Activated T-cell treated with anti-CD3 and anti-CD28 coated beads, Interleukin-2, amount 50 U/mL, for 72 hours (primary cell): ENCODE data around the gene ACTMAP. TPM values are rescaled to one million over a fixed set of nuclear protein-coding genes. Genes with fewer than 3 reads are reported as not detected.
A peak's percentile ranks its signal among the peaks of the same experiment; 100 is the strongest.
"Not testable (repeated sequence)": the region's sequence is repeated elsewhere in the genome, so short reads cannot be mapped to it uniquely, and the experiment has no call there.

ENCODE experiments used
- ATAC-seq, 2 donors: fragments of 150-1000 bp; cut with Tn5 transposase; replicated peaks in 1 of 2; 2 replicates each; pipeline ENCODE4 v1.10.0; 2021; ENCODE audit warnings: moderate library complexity in 2 of 2, mild to moderate bottlenecking in 1 of 2
- DNase-seq, 2 donors: peaks; one replicate each; pipeline ENCODE4 v3.0.0; 2021 to 2022; ENCODE audit warnings: mixed read lengths in 1 of 2
- H3K27ac Mint-ChIP-seq: one replicate; pipeline ENCODE4 v1.8.0; 2022; ENCODE audit warnings: mild to moderate bottlenecking, moderate library complexity, mixed read lengths
- H3K27me3 Mint-ChIP-seq: one replicate; pipeline ENCODE4 v1.8.0; 2022; ENCODE audit warnings: low read depth, mixed read lengths
- H3K36me3 Mint-ChIP-seq, 2 donors: one replicate each; pipeline ENCODE4 v1.8.0; 2022; ENCODE audit warnings: mixed read lengths in 2 of 2, mild to moderate bottlenecking in 1 of 2; ENCODE audit not compliant: insufficient read depth in 2 of 2
- H3K4me1 Mint-ChIP-seq: one replicate; pipeline ENCODE4 v1.8.0; 2022; ENCODE audit warnings: low read depth, mixed read lengths
- H3K4me3 Mint-ChIP-seq, 2 donors: one replicate each; pipeline ENCODE4 v1.8.0; 2022; ENCODE audit warnings: mild to moderate bottlenecking in 2 of 2, mixed read lengths in 2 of 2, moderate library complexity in 2 of 2
- H3K9me3 Mint-ChIP-seq, 2 donors: one replicate each; pipeline ENCODE4 v1.8.0; 2022; ENCODE audit warnings: mixed read lengths in 2 of 2
- total RNA-seq, 2 donors: library from RNA; stranded (reverse); gene quantifications; one replicate each; pipeline ENCODE4 v1.2.3, GENCODE V29; 2022

ACTMAP gene
- total RNA-seq, 2 donors from 2014 or later = 32.8 to 45.1 TPM

DNA sequence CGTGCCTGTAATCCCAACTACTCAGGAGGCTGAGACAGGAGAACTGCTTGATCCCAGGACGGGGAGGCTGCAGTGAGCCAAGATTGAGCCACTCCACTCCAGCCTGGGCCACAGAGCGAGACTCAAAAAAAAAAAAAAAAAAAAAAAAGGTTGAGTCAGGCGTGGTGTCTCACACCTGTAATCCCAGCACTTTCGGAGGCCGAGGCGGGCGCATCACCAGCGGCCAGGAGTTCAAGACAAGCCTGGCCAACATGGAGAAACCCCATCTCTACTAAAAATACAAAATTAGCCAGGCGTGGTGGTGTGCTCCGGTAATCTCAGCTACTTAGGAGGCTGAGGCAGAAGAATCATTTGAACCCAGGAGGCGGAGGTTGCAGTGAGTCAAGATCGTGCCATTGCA, 16.1 kb upstream of the ACTMAP start:
- H3K4me1 Mint-ChIP-seq = peaks cover 45% of the 10 kb centered on the region
- H3K36me3 Mint-ChIP-seq = peaks cover 22 to 41% of the 10 kb centered on the region in 2 donors
- not testable (repeated sequence) for DNase-seq, H3K9me3 Mint-ChIP-seq, H3K4me3 Mint-ChIP-seq, H3K27me3 Mint-ChIP-seq, H3K27ac Mint-ChIP-seq, ATAC-seq

DNA sequence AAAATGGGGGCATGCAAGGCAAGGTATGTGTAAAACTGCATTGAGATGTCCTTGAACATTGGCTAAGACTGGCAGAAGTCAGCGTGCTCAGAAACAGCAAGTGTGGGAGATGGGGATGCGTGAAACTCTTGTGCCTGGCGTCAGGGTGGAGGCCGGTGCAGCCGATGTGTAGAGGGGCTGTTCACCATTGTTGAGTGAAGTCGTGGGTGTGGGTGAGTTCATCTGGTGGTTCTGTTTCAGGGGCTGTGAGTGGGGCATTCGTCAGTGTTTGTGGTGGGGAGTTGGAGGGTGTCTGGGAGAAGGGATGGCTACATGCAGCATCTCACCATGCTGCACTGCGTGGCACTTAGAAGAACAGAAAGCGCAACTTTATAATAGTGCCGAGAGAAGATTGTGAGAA, 13.7 kb upstream of the ACTMAP start:
- Mint-ChIP-seq H3K27me3 (no peaks in the 10 kb centered on the region), H3K27ac (peak overlapping the region; percentile 15), H3K36me3 (peaks cover 25 to 51% of the 10 kb centered on the region in 2 donors), H3K4me1 (peaks cover 66% of the 10 kb centered on the region), H3K4me3 (peak overlapping the region; percentile 16 to 28), H3K9me3 (no peaks in the 10 kb centered on the region)
- peak in 1 of 2 donors; percentile 36 for DNase-seq
- peak; percentile 55 to 68 for ATAC-seq

DNA sequence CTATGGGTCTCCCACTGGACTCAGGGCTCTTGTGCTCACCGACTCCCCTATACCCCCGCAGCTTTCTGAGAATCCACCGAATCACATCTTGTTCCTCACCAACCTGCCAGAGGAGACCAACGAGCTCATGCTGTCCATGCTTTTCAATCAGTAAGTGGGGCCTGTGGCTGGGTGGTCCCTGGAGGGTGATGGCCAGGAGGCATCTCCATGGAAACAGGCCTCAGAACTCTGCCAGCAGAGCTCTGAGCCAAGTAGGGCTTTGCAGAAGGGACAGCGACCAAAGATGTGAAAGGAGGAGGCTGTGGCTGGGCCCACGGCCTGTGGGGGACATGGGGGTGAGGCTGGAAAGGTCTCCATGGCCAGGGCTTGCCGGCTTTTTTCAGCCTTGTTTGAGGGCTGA, 13.2 kb upstream of the ACTMAP start:
- H3K4me1 Mint-ChIP-seq = peaks cover 62% of the 10 kb centered on the region
- H3K27ac Mint-ChIP-seq = peak overlapping the region; percentile 11

DNA sequence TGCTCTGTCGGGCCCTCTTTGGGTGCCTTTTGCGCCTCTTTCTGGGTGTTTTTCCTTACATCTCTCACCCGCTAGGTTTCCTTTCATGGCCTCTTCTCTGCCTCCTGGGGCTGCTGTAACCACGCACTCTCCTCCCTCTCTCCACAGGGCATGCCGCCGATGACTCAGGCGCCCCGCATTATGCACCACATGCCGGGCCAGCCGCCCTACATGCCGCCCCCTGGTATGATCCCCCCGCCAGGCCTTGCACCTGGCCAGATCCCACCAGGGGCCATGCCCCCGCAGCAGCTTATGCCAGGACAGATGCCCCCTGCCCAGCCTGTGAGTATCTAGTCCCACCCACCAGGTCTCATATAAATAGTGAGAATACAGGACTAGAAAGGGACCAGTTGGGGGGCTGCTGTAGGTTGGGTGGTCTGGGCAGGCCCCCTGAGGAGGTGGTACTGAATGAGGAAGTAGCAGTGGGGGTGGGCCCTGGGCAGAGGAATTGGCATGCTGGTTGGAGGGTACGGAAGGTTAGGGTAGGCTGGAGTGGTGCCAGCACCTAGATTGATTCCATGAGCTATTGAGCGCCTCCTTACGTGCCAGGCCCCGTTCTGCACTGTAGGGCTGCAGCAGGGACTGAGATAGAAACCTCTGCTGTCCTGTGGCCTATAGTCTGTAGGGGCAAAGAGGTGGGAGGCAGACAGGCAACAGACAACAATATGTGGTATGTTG, 12.6 kb upstream of the ACTMAP start:
- H3K4me1 Mint-ChIP-seq = peaks cover 62% of the 10 kb centered on the region
- H3K4me3 Mint-ChIP-seq = peak overlapping the region; percentile 5 to 53
- H3K27me3 Mint-ChIP-seq = no peaks in the 10 kb centered on the region
- peak overlapping the region; percentile 38 for H3K27ac Mint-ChIP-seq
- peaks cover 29 to 57% of the 10 kb centered on the region in 2 donors for H3K36me3 Mint-ChIP-seq
- no peaks in the 10 kb centered on the region for H3K9me3 Mint-ChIP-seq
- DNase-seq (no peak), ATAC-seq (peak; percentile 50 to 58)

More for the DNA sequence above, 13.2 kb upstream of the ACTMAP start:
- no peak for ATAC-seq
- DNase-seq = no peak
- Mint-ChIP-seq H3K36me3 (peaks cover 25 to 53% of the 10 kb centered on the region in 2 donors), H3K4me3 (peak overlapping the region in 1 of 2 donors; percentile 16), H3K27me3 (no peaks in the 10 kb centered on the region), H3K9me3 (no peaks in the 10 kb centered on the region)

DNA sequence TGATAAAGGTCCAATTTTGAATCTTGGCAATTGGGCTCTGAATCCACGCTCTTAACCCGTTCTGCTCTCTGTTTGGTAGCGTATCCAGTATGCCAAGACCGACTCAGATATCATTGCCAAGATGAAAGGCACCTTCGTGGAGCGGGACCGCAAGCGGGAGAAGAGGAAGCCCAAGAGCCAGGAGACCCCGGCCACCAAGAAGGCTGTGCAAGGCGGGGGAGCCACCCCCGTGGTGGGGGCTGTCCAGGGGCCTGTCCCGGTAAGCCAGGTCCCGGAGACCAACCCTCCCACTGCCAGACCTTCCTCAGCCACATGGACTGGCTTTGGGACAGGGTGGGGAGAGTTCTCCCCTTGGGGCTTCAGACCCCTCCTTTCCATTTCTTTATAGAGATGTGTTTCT, 9.1 kb upstream of the ACTMAP start:
- ATAC-seq (no peak), DNase-seq (no peak)
- H3K27me3 Mint-ChIP-seq = no peaks in the 10 kb centered on the region
- H3K27ac Mint-ChIP-seq = no peak overlapping the region
- H3K4me1 Mint-ChIP-seq = peaks cover 82% of the 10 kb centered on the region
- H3K9me3 Mint-ChIP-seq = no peaks in the 10 kb centered on the region
- H3K36me3 Mint-ChIP-seq = peaks cover 39 to 59% of the 10 kb centered on the region in 2 donors
- no peak overlapping the region for H3K4me3 Mint-ChIP-seq

DNA sequence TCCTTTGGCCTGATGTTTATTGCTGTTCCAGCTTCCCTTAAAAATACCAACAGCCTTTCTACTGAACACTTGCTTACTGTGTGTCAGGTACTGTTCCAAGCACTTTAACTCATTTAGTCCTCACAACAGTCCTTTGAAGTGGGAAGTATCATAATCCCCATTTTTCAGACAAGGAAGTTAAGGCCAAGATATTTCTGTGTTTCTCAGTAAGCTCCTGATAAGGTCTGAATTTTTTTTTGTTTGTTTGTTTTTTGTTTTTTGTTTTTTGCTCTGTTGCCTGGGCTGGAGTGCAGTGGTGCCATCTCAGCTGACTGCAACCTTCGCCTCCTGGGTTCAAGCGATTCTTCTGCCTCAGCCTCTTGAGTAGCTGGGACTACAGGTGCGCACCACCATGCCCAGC, 8.2 kb upstream of the ACTMAP start:
- H3K27ac Mint-ChIP-seq = no peak overlapping the region
- no peaks in the 10 kb centered on the region for H3K9me3 Mint-ChIP-seq
- no peak overlapping the region for H3K4me3 Mint-ChIP-seq
- DNase-seq (no peak), ATAC-seq (no peak)
- peaks cover 35 to 52% of the 10 kb centered on the region in 2 donors for H3K36me3 Mint-ChIP-seq
- peaks cover 80% of the 10 kb centered on the region for H3K4me1 Mint-ChIP-seq
- no peaks in the 10 kb centered on the region for H3K27me3 Mint-ChIP-seq

DNA sequence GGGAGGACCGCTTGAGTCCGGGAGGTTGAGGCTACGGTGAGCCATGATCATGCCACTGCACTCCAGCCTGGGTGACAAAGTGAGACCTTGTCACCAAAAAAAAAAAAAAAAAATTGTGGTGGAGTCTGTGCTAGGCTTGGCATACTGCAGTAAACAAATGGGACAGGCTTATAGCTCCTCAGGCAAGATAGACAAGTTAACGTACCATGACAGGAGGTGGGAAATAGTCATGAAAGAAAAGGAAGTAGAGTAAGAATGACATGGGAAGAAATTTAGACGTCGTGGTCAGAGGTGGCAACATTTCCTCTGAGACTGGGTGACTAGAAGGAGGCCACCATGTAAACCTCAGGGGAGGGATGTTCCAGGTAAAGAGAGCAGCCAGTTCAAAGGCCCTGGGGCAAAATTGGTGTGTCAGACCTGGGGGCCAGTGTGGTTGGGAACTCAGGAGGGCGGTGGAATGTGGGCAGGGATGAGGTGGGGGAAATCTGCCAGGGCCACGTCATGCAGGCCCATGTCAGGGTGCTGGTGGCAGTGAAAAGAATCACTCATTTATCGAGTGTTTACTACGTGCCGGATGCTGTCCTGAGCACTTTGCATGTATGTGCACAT, 6.3 kb upstream of the ACTMAP start:
- Mint-ChIP-seq H3K4me3 (peak overlapping the region; percentile 59 to 83), H3K27me3 (no peaks in the 10 kb centered on the region), H3K4me1 (peaks cover 73% of the 10 kb centered on the region), H3K9me3 (no peaks in the 10 kb centered on the region), H3K36me3 (peaks cover 33 to 49% of the 10 kb centered on the region in 2 donors), H3K27ac (peak overlapping the region; percentile 54)
- DNase-seq (peak; percentile 58 to 63), ATAC-seq (peak; percentile 58)

DNA sequence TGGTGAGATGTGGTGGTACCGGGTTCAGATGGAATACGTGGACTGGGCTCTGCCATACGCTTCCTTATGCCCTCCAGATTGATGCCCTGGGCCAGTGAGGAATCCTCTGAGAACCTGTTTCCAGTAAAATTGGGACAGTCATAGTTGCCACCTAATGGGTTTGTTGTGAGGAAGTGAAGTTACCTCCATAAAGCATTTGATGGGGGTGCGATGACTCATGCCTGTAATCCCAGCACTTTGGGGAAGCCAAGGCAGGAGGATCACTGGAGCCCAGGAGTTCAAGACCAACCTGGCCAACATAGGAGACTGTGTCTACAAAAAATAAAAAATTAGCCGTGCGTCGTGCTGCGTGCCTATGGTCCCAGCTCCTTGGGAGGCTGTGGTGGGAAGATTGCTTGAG, 5.5 kb upstream of the ACTMAP start:
- Mint-ChIP-seq H3K9me3 (no peaks in the 10 kb centered on the region), H3K27me3 (no peaks in the 10 kb centered on the region), H3K4me3 (peak overlapping the region; percentile 59 to 83), H3K36me3 (peaks cover 33 to 48% of the 10 kb centered on the region in 2 donors), H3K4me1 (peaks cover 66% of the 10 kb centered on the region), H3K27ac (peak overlapping the region; percentile 54)
- DNase-seq (no peak), ATAC-seq (no peak)

DNA sequence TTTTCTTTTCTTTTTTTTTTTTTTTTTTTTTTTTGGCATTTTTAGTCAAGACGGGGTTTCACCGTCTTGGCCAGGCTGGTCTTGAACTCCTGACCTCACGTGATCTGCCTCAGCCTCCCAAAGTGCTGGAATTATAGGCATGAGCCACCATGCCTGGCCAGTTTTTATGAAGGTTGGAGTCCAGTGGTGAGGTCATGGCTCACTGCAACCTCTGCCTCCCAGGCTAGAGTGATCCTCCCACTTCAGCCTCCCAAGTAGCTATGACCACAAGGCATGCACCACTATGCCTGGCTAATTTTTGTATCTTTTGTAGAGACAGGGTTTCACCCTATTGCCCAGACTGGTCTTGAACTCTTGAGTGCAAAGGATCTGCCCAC, 5.0 kb upstream of the ACTMAP start:
- no peaks in the 10 kb centered on the region for H3K27me3 Mint-ChIP-seq
- H3K4me1 Mint-ChIP-seq = peaks cover 61% of the 10 kb centered on the region
- H3K9me3 Mint-ChIP-seq = no peaks in the 10 kb centered on the region
- DNase-seq = no peak
- H3K27ac Mint-ChIP-seq = peak overlapping the region; percentile 40
- H3K36me3 Mint-ChIP-seq = peaks cover 30 to 43% of the 10 kb centered on the region in 2 donors
- peak overlapping the region; percentile 59 to 83 for H3K4me3 Mint-ChIP-seq
- no peak for ATAC-seq

DNA sequence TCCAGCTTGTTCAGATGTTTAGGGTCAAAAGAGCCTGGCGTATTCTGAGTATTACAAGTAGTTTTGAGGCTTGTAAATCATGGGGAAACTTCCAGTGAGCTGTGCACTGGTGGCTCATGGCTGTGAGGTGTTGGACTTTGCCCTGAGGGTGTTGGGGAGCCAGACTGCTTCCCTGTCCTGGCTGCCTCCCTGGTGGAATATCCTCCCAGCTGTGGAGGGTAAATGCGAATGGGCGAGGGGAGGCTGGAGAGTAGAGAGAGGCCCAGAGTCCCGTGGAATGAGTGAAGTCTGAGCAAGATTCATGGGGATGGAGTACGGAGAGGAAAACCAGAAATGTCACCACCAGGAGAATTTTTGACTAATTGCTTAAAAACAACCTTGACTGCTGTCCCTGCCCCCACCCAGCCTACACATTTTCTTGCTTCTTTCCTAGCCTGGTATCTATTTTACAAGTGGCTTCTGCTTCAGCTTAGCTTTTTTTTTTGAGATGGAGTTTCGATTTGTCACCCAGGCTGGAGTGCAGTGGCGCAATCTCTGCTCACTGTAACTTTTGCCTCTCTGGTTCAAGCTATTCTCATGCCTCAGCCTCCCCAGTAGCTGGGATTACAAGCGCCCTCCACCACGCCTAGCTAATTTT, 4.5 kb upstream of the ACTMAP start:
- Mint-ChIP-seq H3K4me1 (peaks cover 61% of the 10 kb centered on the region), H3K27me3 (no peaks in the 10 kb centered on the region), H3K36me3 (peaks cover 27 to 39% of the 10 kb centered on the region in 2 donors), H3K27ac (peak overlapping the region; percentile 90), H3K9me3 (no peaks in the 10 kb centered on the region), H3K4me3 (peak overlapping the region; percentile 83 to 94)
- ATAC-seq (peak; percentile 1 to 8), DNase-seq (peak; percentile 68 to 71)

DNA sequence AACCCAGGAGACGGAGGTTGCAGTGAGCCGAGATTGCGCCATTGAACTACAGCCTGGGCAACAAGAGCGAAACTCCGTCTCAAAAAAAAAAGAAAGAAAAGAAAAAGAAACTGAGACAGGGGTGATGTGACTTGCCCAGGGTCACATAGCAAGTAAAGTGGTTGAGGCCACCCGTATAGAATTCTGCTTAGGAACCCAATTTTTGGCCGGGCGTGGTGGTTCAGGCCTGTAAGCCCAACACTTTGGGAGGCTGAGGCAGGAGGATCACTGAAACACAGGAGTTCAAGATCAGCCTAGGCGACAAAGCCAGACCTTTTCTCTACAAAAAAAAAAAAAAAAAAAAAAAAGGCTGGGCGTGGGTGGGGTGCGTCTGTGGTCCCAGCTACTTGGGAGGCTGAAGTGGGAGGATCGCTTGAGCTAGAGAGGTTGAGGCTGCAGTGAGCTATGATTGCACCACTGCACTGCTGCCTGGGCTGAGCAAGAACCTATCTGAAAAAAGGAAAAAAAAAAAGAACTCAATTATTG, 2.0 kb upstream of the ACTMAP start:
- H3K4me1 Mint-ChIP-seq = peaks cover 70% of the 10 kb centered on the region
- H3K27ac Mint-ChIP-seq = peak overlapping the region; percentile 93

DNA sequence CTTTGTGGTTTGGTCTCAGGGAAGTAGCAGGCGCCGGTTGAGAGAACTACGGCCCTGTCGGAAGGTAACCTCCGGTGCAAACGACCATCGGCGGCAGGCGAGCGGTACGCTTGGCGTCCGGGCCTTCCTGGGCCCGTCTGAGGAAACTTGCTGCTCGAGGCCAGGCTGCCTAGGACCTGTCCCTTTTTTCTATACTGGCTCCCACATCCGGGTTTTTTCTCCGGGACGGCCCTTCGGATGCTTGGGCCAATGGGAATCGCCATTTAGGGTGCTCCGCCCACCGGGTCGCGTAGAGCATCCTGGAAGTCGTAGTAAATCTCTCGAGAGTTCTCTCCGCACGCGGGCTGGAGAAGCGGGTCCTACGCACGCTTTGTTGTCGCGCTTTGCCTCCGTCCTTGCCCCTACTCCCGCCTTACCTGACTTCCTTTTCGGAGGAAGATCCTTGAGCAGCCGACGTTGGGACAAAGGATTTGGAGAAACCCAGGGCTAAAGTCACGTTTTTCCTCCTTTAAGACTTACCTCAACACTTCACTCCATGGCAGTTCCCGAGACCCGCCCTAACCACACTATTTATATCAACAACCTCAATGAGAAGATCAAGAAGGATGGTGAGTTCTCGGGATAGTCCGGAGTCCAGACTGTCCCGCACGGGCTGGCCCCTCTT, 729 bp upstream of the ACTMAP start, which contains the start of gene SNRPA:
Gene SNRPA, plus strand, starts transcription at position 330 of the 664 bp plus-strand sequence. Its CDS starts 206 bp downstream, at position 536.
- no peaks in the 10 kb centered on the region for H3K9me3 Mint-ChIP-seq
- ATAC-seq = peak; percentile 74 to 76

More for the DNA sequence above, 2.0 kb upstream of the ACTMAP start:
- Mint-ChIP-seq H3K36me3 (peaks cover 20 to 27% of the 10 kb centered on the region in 2 donors), H3K27me3 (no peaks in the 10 kb centered on the region), H3K9me3 (no peaks in the 10 kb centered on the region), H3K4me3 (peak overlapping the region; percentile 91 to 92)
- no peak for ATAC-seq
- DNase-seq = peak in 1 of 2 donors; percentile 38

More for the DNA sequence above, 729 bp upstream of the ACTMAP start, which contains the start of gene SNRPA:
- H3K27ac Mint-ChIP-seq = peak within 1 kb of the TSS; percentile 93
- peak within 1 kb of the TSS; percentile 91 to 92 for H3K4me3 Mint-ChIP-seq
- peaks cover 57% of the 10 kb centered on the region for H3K4me1 Mint-ChIP-seq
- DNase-seq = peak; percentile 96 to 98
- H3K27me3 Mint-ChIP-seq = no peaks in the 10 kb centered on the region
- H3K36me3 Mint-ChIP-seq = peaks cover 15 to 23% of the 10 kb centered on the region in 2 donors
